Measurements from ENCODE around the gene LINC01488.

DNA sequence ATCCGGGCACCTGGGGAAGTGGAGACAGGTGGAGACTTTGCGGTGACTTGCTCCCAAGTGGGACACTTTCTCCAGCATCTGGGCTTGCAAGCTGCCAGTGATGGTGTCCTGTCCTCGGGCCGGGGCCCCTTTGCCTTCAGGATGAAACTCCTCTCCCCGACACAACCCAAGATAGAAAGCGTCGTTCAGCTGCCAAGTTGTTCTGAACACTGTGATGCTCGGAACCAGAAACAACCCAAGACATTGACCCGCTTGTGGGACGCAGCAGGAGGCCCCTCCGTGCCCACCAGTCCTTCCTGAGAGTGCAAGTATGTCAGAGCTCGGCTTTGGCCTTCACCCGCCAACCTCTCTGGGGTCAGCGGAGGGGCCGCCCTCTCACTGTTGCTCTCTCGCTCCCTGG is 31.3 kb downstream of the LINC01488 start:
- TF ChIP-seq, protein P1, sequence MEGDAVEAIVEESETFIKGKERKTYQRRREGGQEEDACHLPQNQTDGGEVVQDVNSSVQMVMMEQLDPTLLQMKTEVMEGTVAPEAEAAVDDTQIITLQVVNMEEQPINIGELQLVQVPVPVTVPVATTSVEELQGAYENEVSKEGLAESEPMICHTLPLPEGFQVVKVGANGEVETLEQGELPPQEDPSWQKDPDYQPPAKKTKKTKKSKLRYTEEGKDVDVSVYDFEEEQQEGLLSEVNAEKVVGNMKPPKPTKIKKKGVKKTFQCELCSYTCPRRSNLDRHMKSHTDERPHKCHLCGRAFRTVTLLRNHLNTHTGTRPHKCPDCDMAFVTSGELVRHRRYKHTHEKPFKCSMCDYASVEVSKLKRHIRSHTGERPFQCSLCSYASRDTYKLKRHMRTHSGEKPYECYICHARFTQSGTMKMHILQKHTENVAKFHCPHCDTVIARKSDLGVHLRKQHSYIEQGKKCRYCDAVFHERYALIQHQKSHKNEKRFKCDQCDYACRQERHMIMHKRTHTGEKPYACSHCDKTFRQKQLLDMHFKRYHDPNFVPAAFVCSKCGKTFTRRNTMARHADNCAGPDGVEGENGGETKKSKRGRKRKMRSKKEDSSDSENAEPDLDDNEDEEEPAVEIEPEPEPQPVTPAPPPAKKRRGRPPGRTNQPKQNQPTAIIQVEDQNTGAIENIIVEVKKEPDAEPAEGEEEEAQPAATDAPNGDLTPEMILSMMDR (IDR thresholded peaks at IDR 0.05): no peak
- no peak for TF ChIP-seq POLR2A (IDR thresholded peaks at IDR 0.05)
